ENCODE measurements around the gene PCDHGA6.

GRCh38 chr5:141403387-141403786 lies 29.7 kb downstream of the PCDHGA6 start:
- TF ChIP-seq POLR2AphosphoS5 (IDR thresholded peaks at IDR 0.05) (no peak), CTCF (IDR thresholded peaks at IDR 0.05; ENCODE audit: poor library complexity, severe bottlenecking) (no peak), EZH2 (IDR thresholded peaks at IDR 0.05; ENCODE audit: borderline replicate concordance, insufficient read depth, low read length, poor library complexity, severe bottlenecking) (no peak), TAF1 (IDR thresholded peaks at IDR 0.05; ENCODE audit: low read depth) (no peak), EP300 (conservative IDR thresholded peaks at IDR 0.05; ENCODE audit: poor library complexity, severe bottlenecking) (no peak), MXI1 (conservative IDR thresholded peaks at IDR 0.05; ENCODE audit: poor library complexity, severe bottlenecking) (no peak), RAD21 (conservative IDR thresholded peaks at IDR 0.05) (no peak)
